SK-N-SH (cell line): Measurements from ENCODE around the gene LCN9.

Source experiments
- FOXM1 ChIP-seq: IDR thresholded peaks from 2 replicates; pipeline ENCODE4 v1.4.0; 2012; ENCODE audit warnings: low read depth, mild to moderate bottlenecking
- GABPA ChIP-seq: IDR thresholded peaks from 2 replicates; pipeline ENCODE4 v1.4.0; 2012; ENCODE audit warnings: low read depth, mild to moderate bottlenecking
- GATA2 ChIP-seq: sonication (generic); formaldehyde crosslinking; IDR thresholded peaks from 2 replicates; pipeline ENCODE4 v1.5.0; 2020; ENCODE audit warnings: mild to moderate bottlenecking, missing genetic modification reagents
- JUND ChIP-seq: IDR thresholded peaks from 2 replicates; pipeline ENCODE4 v1.4.0; 2012
- MXI1 ChIP-seq: IDR thresholded peaks from 2 replicates; pipeline ENCODE4 v1.6.1; 2012; ENCODE audit warnings: mild to moderate bottlenecking, low read depth, low read length, improper control_type of control experiment
- POLR2AphosphoS5 ChIP-seq: IDR thresholded peaks from 2 replicates; pipeline ENCODE4 v1.6.1; 2012; ENCODE audit warnings: low read depth, low read length
- SIN3A ChIP-seq: IDR thresholded peaks from 2 replicates; pipeline ENCODE4 v1.6.1; 2012; ENCODE audit warnings: low read depth, mild to moderate bottlenecking, low read length, moderate library complexity, borderline replicate concordance
- TAF1 ChIP-seq: IDR thresholded peaks from 2 replicates; pipeline ENCODE4 v1.6.1; 2012; ENCODE audit warnings: low read depth, mild to moderate bottlenecking, low read length, moderate library complexity, borderline replicate concordance
- TF ChIP-seq, protein P1 (sequence below): fragments of 200-600 bp; sonication (generic); IDR thresholded peaks from 2 replicates; pipeline ENCODE4 v1.6.1; 2017; ENCODE audit warnings: antibody characterized with exemption, mild to moderate bottlenecking, moderate library complexity
- TF ChIP-seq, protein P2 (sequence below): IDR thresholded peaks from 2 replicates; pipeline ENCODE4 v1.4.0; 2012; ENCODE audit warnings: low read depth

DNA sequence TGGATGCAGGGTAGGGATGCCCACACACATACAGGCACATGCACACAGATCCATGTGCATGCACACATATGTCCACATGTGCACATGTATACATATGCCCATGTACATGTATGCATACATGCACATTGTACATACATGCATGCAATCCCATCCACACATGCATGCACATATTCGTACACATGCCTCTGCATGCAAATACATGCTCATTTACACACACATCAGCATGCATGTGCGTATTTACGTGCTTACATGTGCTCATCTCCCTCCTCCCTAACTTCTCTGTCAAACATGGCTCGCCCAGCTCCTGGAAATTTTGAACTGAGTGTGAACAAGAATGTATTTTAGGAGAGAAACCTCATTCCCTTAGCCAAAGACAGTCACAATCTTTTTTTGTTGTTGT is 45.1 kb downstream of the LCN9 start:
- TF ChIP-seq MXI1 (no peak), FOXM1 (no peak), GATA2 (CRISPR knock-in tag) (no peak), POLR2AphosphoS5 (no peak), TAF1 (no peak), SIN3A (no peak), JUND (no peak), GABPA (no peak)
- TF ChIP-seq, protein P1, sequence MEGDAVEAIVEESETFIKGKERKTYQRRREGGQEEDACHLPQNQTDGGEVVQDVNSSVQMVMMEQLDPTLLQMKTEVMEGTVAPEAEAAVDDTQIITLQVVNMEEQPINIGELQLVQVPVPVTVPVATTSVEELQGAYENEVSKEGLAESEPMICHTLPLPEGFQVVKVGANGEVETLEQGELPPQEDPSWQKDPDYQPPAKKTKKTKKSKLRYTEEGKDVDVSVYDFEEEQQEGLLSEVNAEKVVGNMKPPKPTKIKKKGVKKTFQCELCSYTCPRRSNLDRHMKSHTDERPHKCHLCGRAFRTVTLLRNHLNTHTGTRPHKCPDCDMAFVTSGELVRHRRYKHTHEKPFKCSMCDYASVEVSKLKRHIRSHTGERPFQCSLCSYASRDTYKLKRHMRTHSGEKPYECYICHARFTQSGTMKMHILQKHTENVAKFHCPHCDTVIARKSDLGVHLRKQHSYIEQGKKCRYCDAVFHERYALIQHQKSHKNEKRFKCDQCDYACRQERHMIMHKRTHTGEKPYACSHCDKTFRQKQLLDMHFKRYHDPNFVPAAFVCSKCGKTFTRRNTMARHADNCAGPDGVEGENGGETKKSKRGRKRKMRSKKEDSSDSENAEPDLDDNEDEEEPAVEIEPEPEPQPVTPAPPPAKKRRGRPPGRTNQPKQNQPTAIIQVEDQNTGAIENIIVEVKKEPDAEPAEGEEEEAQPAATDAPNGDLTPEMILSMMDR = no peak
- TF ChIP-seq, protein P2, sequence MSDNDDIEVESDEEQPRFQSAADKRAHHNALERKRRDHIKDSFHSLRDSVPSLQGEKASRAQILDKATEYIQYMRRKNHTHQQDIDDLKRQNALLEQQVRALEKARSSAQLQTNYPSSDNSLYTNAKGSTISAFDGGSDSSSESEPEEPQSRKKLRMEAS = no peak
